Left forelimb (tissue), 1 donor: Measurements from ENCODE around the gene CCDC50.

Experiments used
- DNase-seq: peaks from one replicate; pipeline ENCODE4 v3.0.0-alpha.2; 2018; ENCODE audit warnings: low spot score

Gene CCDC50

GRCh38 chr3:191328962-191329653 is at the start of gene CCDC50:
TSS of gene CCDC50 (plus strand) at chr3:191329394. CDS start at chr3:191329675, 281 bp downstream.
- DNase-seq: peak; percentile 87

GRCh38 chr3:191280111-191280510 is 49.1 kb upstream of the CCDC50 start:
- no peak for DNase-seq

- DNase-seq: no peak
Observed at GRCh38 chr3:191280882-191281281, 48.3 kb upstream of the CCDC50 start.

DNA sequence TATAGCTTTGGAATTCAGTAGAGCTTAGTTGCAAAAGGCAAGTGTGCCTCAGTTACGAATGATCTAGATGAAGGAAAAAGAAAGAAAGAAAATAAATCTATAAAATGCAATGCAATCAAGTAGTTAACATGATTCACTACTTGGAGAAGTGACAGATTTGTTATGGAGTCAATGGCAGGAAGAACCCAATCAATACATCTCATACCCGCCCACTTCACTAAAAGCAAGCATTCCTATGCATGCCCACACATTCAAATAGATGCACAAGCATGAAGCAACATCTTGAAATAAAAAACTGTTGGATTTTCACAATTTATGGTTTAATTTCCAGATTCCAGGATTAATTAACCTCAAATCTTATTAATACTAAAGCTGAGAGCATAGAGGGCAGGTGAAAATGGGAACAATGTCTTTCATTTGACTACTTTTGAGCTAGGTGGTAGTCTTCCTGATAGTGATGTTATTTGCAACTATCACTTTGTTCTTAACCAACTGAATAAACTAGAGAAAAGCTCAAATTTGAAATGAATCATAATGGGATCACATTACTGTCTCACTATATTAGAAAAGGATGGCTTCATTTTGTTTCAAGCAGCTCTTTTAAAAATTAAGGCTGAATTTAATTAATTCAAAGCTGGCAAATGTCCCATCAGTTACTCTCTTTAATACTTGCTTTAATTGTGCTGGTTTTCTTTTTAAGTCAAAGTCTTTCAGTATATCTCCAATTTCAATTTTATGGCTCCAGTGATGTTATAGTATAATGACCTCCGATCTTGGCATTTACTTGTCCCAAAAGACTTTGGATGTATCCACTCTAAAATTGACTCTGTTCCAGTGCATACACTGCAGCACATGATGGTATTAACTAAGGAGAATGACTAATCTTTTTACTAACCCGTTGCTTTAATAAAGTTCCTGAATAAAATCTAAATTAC is 46.7 kb upstream of the CCDC50 start:
- DNase-seq: no peak

DNA sequence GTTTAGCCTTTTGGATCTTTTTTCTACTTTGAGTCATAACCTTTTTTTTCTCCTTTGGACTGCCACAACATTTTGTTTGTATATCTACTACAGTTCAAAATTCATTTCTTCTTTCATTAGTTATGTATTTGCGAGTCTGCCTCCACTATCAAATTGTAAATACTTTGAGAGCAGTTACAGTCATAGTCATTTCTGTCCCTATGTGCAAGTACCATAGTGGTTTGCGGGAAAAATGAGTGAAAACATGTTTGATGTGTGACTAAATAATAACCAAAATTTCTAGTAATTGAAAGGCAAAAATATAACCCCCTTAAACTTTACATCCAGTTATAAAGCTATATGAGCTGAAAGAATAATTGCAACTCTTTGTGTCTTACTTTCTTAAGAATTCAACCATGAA is 45.8 kb upstream of the CCDC50 start:
- DNase-seq: no peak

DNA sequence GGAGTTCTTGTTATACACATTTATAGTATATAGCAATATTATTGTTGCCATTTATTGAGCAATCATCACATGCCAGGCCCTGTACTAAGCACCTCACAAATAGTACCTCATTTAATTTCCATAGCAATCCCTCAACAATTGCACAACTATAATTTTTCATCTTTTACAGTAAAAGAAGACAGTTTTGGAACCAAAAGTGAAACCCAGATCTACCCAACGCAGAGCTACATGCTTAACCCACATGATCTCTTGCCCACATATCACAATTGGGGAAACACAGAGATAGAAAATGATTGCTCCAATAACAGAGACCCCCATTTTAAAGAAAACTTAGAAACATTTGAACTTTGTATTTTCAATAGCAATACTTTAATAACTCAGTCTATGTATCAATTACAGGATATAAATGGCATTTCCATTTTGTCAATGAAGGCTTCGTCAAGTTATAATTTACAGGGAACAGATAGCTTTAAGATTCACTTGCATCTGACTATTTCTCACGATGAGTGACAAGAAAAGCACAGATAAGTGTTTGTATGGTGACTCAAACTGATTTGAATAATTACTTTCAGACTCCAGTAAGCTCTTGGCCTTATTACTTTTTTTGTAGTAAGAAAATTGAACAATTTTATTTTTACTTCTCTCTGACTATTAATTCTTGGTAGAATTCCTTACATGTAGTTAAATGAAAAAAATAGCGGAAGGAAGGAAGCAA is 38.7 kb upstream of the CCDC50 start:
- no peak for DNase-seq

DNA sequence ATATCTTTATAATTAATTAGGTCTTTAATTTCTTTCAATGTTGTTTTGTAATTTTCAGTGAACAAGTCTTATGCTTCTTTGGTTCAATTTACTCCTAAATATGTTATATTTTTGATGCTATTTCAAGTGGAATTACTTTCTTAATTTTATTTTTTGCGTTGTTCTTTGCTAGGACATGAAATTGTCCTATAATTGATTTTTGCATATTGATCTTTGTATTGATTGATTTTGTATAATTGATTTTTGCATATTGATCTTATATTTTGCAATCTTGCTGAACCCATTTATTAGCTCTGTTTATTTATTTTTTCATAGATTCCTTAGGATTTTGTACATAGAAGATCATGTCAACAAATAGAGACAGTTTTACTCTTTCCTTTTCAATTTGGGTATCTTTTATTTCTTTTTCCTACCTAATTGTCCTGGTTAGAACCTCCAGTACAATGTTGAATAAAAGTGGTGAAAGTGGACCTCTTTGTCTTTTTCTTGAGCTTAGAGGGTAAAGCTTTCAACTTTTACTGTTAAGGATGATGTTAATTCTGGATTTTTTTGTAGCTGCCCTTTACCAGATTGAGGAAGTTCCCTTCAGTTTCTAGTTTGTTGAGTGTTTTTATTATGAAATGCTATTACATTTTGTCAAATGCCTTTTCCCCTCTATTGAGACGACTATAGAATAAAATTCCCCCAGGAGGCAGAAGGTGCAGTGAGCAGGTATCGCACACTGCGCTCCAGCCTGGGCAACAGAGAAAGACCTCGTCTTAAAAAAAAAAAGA is 36.8 kb upstream of the CCDC50 start:
- no peak for DNase-seq

DNA sequence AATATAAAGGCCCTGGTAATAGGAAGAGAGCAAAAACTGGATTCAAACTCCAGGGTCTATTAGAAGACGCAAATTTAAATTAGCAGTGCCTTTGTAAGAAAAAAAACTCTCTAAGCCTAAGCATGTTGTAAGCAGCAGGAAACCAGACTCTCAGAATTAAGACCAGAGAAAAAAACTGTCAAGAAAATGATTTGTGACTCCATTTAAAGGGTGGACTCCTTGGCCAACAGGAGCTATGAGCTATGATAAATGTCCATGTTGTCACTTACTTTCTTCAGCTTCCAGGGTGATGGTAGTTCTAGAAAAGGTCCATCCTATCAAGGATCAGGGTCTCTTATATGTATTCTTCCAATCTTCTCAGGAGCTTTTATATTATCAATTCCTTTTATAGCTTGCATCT is 34.9 kb upstream of the CCDC50 start:
- no peak for DNase-seq

- DNase-seq: no peak
Observed at GRCh38 chr3:191296041-191296541, 33.1 kb upstream of the CCDC50 start.

DNA sequence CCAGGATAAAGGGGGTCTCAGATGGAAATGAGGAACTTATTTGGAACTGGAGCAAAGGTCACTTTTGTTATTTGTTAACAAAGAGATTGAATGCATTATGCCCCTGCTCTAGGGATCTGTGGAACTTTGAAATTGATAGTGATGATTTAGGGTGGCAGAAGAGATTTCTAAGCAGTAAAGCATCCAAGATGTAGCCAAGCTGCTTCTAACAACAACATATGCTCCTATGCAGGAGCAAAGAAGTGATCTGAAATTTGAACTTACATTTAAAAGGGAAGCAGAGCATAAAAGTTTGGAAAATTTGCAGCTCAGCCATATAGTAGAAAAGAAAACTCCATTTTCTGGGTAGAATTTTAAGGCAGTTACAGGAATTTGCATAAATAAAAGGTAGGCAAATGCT is 30.3 kb upstream of the CCDC50 start:
- DNase-seq: no peak

GRCh38 chr3:191300422-191300821 is 28.8 kb upstream of the CCDC50 start:
- no peak for DNase-seq

- no peak for DNase-seq
Observed at GRCh38 chr3:191301017-191301416, 28.2 kb upstream of the CCDC50 start.

DNA sequence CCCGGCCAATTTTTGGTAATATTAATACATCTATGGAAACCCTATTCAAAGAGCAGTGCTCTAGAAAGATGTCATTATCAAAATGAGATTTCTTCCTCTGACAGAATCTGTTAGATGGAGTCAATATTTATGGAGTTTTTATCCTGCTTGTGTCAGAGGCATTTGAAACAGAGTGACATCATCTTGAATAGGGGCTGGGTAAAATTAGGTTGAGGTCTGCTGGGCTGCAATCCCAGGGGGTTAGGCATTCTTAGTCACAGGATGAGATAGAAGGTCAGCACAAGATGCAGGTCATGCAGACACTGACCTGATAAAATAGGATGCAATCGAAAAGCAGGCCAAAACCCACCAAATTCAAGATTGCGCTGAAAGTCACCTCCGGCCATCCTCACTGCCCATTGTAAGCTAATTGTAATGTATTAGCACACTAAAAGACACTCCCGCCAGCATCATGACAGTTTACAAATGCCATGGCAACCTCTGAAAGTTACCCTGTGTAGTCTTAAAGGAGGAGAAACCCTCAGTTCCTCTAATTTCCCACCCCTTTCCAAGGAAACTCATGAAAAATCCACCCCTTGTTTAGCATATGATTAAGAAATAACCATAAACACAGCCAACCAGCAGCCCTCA is 27.3 kb upstream of the CCDC50 start:
- DNase-seq: no peak

- no peak for DNase-seq
Observed at GRCh38 chr3:191302451-191302850, 26.7 kb upstream of the CCDC50 start.

- no peak for DNase-seq
Observed at GRCh38 chr3:191303596-191303995, 25.6 kb upstream of the CCDC50 start.

GRCh38 chr3:191306428-191306827 is 22.8 kb upstream of the CCDC50 start:
- no peak for DNase-seq

- no peak for DNase-seq
Observed at GRCh38 chr3:191307341-191307740, 21.9 kb upstream of the CCDC50 start.

DNA sequence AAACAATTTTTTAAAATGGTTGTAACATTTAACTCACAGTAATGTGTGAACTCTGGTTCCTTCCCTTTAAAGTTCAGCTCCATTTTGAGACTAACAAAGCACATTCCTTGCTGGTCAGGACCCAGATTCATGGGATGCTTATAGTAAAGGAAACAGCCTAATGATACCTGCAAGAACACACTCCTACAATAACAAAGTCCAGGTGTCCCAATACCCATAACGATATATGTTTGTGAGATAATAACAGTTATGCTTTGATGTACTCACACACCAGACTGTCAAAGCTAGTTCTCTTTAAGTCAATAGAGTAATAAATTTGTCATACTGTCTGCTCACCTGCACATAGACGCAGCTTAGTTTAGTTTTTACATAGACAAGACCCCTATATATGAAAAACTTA is 15.9 kb upstream of the CCDC50 start:
- no peak for DNase-seq

DNA sequence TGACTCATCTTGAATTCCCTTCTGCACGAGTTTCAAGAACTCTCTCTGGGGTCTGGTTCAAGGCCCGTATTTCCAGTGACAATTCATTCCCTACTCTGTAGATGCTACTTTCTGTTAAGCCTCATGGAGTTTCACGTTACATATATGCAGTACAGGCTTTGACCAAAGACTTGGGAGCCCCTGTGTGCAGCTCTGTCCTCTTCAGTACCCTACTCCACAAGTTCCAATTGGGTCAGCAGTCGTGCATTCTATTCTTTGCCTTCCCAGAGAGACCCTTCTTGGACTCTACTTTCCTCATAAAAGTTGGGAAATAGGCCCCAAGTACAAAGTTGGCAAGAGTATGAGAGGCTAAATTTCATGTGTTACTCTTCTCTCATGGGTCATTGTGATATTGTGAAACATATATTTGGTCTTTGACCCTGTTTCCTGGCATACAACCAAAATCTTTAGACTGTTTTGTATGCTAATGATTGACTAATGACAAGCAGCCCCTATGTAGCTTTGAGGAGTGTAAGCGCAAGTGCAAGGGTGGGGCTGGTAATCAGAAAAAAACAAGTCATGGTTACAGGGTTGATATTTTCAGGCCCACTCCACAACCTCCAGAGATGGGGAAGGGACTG is 15.0 kb upstream of the CCDC50 start:
- no peak for DNase-seq

DNA sequence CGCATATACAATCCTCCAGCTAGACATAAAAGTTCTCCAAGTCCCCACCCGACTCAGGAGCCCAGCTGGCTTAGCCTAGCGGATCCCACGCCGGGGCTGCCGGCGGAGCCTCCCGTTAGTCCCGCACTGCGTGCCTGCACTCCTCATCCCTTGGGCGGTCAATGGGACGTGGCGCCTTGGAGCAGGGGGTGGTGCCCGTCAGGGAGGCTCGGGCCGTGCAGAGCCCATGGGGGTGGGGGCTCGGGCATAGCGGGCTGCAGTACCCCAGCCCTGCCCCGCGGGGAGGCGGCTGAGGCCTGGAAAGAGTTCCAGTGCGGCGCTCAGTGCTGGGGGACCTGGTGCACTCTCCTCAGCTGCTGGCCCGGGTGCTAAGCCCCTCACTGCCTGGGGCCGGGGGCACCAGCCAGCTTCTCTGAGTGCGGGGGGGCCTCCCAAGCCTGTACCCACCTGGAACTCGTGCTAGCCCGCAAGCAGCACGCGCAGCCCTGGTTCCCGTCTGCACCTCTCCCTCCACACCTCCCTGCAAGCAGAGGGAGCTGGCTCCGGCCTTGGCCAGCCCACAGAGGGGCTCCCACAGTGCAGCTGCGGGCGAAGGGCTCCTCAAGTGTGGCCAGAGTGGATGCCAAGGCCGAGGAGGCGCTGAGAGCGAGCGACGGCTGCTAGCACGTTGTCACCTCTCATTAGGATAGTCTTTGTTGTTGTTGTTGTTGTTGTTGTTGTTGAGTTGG is 12.2 kb upstream of the CCDC50 start:
- DNase-seq: no peak
